CD4-positive, alpha-beta T cell treated with Interleukin-1 beta for 1 hour (primary cell): Measurements from ENCODE around the gene PRR13.
"Not testable (repeated sequence)": the region's sequence is repeated elsewhere in the genome, so short reads cannot be mapped to it uniquely, and the experiment has no call there.

Experiments
- DNase-seq, 2 donors: peaks; one replicate each; pipeline ENCODE4 v3.0.0-alpha.2; 2020 to 2022

The PRR13 gene

DNA sequence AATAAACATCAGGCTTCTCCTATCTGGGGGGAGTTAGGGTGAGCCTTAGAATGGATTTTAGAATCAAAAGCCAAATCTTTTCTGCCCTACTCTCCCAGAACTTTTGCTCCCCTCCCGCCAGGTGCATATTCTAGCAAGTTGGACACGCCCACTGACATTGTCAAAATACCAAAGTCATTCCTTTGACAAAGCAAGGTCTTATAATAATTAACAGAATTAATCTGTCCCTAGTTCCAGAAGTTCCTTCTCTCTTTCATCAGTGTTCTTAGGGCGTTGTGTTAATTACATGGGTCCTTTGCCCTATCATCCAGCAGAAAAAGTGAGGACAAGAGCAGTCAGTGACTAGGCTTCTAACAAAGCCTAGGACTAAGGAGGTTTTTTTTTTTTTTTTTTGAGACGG is 2.4 kb downstream of the PRR13 start:
- DNase-seq: no peak

DNA sequence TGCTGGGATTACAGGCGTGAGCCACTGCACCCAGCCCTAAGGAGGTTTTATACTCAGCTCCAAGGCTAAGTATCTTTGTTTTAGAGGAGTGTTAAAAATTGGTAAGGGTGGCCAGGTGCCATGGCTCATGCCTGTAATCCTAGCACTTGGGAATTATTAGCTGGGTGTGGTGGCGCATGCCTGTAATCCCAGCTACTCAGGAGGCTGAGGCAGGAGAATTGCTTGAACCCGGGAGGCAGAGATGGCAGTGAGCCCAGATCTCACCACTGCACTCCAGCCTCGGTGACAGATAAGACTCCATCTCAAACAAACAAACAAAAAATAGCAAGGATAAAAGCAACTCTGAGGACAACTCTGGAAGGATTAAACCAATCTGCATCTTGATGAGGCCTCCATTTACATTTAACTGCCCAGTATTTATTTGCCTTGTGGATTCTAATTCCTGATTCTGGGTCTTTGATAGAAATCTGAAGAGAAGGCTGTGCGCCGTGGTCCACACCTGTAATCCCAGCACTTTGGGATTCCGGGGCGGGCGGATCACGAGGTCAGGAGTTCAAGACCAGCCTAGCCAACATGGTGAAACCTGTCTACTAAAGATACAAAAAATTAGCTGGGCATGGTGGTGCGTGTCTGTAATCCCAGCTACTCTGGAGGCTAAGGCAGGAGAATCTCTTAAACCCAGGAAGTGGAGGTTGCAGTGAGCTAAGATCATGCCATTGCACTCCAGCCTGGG is 3.2 kb downstream of the PRR13 start:
- DNase-seq: not testable (repeated sequence)

DNA sequence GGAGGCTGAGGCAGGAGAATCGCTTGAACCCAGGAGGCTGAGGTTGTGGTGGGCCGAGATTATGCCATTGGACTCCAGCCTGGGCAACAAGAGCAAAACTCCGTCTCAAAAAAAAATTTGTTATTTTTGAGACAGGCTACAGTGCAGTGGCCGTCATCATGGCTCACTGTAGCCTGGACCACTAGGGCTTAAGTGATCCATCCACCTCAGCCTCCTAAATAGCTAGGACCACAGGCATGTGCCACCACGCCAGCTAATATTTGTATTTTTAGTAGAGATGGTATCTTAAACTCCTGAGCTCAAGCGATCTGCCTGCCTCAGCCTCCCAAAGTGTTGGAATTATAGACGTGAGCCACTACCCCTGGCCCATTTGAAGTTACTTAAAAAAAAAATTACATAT is 9.4 kb downstream of the PRR13 start:
- no peak for DNase-seq

DNA sequence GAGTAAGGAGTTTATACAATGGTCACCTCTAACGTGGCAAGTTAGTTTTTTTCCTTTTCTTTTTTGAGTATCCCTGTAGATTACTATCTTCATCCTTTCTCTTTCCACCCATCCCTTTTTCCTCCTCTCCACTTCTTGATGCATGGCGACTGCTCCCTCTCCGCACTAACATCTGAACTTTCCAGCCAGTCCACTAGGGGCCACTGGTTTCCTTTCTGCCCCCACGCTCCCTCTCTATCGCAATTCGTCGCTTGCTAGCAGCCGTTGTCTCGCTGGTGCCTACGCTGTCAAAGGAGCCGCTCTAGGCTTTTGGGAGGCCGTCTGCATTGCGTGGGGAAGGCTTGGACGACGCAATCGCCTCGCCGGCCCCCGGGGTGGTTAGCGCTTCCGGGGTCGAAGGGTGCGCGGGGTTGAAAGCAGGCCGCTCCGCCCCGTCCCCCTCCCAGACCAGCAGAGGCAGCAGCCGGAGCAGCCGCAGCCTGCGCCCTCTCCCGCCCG is 10.2 kb downstream of the PRR13 start, which contains the start of gene PCBP2:
Gene PCBP2, plus strand, starts transcription at position 442 of the 498 bp plus-strand sequence. CDS start 2,699 bp downstream, outside the sequence.
- peak; percentile 98 to 99 for DNase-seq

DNA sequence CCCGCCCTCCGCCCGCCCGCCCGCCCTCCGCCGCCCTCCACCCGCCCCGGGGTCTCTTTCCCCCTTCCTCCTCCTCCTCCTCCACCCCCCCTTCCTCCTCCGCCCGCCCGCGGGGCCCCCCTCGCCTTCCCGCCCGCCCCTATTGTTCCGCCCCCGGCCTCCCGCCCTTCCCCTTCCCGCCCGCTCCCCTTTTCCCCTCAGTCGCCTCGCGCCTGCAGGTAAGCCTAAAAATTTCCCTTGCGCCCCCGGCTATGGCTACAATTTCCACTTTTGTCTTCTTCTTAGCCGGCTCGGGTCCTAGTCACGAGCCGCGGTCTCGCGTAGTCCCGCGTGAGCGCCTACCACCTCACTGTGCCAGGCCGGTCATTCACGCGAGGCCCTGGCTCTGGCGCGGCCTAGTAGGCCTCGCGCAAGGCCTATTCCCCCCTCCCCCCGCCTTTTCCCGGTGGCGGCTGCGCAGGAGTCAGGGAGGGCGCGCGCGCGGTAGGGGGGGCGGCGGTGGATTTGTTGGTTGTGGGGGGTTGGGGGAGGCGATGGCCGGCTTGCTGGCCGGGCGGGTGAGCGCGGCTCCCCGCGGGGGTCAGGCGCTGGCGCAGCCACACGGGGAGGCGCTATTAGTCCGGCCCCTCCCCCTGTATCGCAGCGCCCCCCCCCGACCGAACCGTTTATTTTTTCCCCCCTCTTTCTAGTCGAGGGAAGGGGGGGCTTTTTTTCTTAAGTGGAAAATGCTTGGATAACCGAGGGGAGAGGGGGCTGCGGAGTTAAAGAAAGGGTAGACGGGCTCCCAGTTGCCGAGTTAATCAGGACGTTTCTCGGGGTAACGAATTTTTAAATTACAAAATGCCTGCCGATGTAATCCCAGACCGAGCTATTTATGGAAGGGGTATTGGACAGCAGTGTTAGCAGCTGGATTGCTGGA is 10.9 kb downstream of the PRR13 start:
- DNase-seq: peak; percentile 75 to 81

DNA sequence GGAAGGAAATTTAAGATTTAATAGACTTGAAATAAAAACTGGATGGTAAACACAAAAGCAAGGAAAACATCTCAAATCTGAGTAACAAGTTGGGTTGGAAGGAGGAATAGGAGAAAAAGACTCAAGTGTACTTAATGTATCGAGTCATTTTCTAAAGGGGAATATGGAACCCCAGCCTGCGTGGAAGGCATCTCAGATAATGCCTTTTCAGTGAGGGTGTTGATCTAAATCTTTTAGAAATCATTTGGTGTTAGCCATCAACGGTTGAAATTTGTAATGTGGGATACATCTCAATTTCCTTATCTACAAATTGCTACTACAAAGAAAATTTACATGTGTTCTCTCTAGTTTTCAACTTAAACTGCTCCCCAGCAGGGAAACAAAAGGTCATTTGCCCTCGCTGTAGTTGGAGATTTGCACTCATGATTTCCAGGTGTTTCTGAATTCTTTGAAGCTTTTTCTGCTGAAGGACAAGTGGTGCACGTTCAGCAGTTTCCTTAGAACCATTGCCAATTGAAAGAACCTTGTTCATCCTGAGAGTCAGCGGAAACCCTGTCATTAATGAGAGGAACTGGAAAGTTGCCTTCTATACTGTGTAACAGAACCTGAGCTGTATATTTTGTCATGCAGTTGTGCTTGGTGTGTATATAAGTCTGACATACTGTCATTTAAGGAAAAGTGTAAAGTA is 12.6 kb downstream of the PRR13 start:
- DNase-seq: no peak

DNA sequence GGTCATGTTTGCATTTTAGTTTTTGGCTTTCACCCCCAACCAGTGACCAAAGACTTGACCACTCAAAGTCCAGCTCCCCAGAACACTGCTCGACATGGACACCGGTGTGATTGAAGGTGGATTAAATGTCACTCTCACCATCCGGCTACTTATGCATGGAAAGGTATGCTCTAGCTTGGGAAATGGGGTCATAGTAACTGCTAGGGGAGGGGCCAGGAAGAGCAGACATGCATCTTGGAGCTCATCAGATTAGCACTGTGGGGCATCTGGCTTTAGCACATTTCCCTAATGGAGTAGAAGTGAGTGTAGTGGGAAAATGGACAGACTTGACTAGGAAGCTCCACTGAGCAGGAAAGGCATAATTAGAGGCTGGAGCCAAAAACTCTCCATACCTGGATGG is 13.2 kb downstream of the PRR13 start:
- DNase-seq: no peak

DNA sequence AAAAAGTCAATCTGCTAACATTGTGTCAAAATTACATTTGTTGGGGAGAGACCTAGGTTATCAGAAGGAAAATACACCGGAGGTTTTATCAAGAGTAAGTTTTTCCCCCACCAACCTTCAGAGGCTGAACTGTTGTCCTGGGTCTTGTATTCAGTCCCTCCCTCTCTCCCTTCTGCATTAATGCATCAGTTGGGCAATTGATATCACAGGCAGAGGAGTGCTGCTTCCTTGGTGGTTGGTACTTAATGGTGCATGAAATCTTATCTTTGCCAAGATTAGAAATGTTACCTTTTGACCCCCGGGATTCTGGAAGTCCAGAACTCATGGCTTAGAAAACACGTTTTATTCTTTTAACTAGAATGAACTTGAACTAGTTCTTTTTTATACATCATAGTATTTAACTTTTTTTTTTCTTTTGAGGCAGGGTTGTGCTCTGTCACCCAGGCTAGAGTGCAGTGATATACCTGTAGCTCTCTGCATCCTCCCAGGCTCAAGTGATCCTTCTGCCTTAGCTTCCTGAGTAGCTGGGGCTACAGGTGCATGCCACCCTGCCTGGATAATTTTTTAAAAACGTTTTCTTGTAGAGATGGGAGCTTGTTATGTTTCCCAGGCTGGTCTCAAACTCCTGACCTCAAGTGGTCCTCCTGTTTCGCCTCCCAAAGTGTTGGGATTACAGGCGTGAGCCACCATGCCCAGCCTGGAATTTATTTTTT is 15.3 kb downstream of the PRR13 start:
- no peak for DNase-seq

DNA sequence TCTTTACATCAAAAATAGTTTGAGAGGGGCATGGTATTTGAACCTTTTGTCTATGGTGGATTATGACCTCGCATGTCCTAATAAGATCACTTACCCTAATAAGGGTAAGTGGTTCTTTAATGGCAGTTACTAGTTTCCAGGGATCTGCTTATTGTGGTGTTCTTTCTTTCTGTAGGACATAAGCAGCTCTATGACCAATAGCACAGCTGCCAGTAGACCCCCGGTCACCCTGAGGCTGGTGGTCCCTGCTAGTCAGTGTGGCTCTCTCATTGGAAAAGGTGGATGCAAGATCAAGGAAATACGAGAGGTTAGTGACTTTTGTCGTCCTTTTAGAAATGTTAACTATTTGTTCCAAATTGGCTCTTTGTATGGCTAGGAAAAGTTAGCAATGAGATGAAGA is 17.6 kb downstream of the PRR13 start:
- no peak for DNase-seq

DNA sequence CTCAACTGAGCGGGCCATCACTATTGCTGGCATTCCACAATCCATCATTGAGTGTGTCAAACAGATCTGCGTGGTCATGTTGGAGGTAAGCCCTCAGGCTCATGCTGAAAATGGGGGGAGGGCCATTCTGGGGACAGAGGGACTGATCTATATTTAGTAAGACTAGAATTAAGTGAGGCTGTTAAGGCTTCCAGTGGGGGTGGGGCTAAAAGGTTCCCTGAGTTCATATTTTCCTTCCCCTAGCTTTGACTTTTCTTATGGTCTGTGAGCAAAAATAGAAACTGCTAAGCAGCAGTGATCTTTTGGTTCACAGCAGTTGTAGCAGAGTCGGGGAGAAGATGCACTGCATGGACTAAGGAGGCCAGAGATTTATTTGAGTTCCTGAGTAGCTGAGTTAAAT is 19.5 kb downstream of the PRR13 start:
- DNase-seq: no peak

DNA sequence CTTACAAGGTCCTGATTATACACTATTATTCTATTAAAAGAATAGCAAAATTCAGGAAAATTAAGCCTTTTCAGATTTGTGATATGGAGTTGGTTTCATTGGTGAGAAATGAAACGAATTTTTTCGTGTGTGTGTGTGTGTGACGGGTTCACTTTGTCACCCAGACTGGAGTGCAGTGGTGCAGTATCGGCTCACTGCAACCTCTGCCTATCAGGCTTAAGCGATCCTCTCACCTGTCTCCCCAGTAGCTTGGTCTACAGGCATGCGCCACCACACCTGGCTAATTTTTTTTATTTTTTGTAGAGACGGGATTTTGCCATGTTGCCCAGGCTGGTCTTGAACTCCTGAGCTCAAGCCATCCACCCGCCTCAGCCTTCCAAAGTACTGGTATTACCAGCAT is 20.1 kb downstream of the PRR13 start:
- DNase-seq: no peak

DNA sequence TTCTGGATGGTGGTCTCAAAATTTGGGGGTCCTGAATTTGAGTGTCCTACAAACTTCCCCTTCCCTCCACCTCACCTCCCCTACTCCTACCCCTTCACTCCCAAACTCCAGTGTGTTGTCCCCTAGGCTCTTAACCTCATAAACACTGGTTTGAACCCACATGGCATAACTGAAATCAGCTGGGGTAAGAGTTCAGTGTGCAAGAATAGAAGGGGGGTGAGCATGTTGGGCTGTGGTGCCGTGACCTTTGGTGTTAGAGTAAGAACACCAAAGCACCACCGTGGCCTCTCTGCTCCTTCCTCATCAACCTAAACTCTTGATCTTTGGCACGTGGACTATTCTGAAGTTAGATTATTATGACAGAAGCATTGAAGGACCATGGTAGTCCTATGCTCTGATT is 21.4 kb downstream of the PRR13 start:
- DNase-seq: no peak

DNA sequence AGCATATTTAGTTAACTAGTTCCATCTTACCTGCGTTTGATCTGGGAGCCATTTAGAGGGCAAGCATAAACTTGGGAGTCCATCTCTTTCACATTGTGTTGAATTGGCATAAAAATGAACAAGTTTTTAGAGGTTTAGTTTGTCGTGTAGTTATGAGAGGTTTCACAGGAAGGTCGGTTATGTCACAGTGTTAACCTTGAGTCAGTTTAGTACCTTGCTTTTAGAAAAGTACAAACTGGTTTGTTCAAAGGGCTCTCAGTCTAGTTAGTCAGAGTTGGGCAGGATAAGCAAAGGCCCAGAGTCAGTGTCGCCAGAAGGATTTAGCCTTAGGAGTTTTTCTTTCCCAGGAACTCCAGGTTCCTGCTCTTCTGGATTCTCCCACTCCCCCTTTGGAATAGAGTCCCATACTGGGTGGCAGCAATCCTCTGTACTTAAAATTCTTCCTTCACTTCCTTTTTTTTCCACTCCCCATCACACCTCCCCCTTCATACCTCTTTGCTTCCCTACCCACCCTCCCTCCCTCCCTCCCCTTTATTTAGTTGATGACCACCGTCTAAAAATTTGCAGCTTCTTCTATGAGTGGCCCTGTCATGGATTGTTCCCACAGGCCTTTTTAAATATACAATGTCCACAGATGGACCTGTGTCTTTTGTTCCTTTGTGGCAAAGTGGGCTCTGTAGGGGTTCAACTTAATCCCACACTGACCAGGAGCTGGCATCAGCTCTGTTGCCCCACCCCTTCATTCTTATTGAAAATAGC is 22.4 kb downstream of the PRR13 start:
- no peak for DNase-seq

DNA sequence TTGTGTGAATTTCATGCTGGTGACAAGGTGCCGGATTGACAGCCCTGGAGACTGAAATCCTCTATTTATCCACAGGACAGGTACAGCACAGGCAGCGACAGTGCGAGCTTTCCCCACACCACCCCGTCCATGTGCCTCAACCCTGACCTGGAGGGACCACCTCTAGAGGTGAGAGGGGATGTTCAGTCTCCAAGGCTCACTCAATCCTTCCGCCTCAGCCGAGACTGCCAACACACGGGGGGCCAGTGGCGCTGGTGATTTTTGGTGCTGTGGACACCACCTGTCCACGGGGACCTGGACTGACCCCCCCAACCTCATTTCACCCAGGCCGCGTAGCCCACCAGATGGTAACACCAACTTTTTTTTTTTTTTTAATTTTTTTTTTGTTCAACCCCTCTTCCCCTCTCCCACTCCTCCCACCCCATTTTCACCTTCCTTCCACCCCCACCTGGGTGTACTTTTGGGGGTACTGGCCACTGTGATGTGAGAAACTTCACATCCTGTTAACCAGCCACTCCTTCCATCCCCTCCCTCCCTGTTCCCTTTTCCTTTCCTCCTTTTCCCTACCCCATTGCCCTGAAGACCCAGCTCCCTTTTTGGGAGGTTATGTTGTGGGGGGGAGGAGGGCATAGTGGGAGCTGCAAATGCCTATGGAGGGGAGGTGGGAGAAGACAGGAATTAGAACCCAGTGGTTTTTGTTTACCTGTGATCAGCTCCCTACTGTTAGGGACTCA is 23.3 kb downstream of the PRR13 start:
- DNase-seq: no peak

DNA sequence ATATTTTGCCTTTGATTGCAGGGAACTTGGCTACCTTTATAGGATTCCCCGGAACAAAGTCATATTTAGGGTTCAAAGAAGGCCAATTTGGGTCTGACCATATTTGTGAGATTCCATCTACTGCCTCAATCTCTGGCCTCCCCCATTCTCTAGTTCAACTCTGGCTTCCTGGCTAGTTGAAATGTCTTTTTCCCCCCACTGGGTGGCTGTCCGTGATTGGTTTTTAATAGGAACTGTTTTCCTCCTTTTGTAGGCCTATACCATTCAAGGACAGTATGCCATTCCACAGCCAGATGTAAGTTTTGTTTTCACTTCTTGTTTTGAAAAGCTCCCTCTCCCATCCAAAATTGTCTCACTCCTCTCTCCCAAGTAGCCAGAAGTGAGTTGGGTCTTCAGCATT is 24.1 kb downstream of the PRR13 start:
- no peak for DNase-seq

DNA sequence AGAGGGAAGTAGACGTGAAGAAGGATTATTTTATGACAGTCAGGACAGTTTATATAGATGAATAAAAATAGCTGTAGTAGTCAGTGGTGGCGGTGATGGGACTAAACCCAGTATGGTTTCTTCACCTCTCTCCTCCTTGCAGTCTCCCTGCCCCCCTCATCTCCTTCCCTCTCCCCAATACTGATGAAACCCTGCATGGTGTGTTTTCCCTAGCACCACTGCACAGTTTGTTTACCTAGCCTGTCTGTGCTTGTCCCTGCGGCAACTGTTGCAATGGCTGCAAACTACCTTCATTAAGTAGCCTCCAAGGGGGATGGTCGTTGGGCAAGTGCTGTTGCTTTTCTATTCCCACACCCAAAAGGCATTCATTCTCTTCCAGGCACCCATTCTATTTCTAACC is 25.1 kb downstream of the PRR13 start:
- no peak for DNase-seq

DNA sequence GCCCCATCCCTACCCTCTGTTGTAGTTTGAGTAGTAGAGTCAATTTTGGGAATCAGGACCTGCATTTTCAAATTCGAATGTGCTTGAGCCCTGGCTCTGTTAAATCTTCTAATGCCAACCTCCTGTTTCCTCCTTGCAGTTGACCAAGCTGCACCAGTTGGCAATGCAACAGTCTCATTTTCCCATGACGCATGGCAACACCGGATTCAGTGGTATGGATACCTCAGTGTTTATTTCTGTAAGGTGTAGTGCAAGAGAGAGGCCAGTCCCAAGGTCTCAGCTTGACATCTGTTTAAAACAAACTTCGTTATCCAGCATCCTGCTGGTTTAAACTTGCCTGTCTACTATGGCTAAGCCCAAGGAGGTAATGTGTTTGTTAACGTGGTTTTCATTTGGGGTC is 25.5 kb downstream of the PRR13 start:
- DNase-seq: no peak

DNA sequence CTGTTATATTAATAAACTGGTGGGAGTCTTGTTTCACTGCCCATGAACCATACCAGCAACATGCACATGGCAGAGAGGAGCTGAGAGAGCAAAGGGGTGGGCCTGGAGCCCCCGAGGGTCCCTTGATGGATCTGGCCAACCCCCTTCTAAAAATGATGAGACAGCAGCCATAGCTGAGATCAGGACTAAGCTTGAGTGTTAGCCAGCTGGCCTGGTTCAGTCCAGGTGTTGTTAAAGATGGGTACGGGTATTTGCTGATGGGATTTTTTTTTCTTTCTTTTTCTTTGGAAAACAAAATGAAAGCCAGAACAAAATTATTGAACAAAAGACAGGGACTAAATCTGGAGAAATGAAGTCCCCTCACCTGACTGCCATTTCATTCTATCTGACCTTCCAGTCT is 26.3 kb downstream of the PRR13 start:
- no peak for DNase-seq

DNA sequence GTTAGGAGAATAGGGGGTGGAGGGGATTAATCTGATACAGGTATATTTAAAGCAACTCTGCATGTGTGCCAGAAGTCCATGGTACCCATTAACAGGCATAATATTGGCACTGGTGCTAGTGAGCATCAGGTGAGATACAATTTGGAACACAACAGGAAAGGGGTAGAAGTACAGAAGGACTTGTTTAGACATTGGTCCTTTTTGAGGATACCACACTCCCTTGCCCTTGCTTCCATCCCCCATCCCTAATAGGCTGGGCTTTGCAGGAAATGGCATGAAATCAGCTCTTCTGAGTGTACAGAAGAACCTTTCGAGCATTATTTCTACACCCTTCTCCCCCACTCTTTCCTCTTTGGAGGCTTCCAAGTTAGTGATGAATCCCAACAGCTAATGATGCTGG is 26.7 kb downstream of the PRR13 start:
- no peak for DNase-seq

DNA sequence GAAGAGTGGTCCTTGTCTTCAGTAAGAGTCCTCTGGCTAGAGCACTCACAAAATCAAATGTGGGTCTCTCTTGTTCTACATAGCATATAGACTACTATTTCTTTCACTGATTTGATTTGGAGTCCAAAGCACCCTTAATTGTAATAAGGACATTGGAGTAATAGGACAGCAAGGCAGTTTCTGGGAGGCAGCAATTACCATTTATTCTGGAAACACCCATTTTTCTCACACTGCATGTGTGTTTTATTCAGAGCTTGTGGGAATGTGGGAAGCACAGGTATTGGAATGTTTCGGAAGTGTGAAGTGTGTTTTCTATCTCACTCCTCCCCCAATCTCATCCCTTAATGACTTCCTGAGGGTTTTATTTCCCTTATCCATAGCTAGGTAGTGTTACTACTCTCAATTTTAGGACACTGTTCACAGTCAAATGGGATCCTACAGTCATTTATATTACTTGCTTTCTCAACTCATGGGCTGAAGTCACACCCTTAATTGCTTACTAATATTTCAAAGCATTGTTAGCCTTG is 30.6 kb downstream of the PRR13 start:
- no peak for DNase-seq

DNA sequence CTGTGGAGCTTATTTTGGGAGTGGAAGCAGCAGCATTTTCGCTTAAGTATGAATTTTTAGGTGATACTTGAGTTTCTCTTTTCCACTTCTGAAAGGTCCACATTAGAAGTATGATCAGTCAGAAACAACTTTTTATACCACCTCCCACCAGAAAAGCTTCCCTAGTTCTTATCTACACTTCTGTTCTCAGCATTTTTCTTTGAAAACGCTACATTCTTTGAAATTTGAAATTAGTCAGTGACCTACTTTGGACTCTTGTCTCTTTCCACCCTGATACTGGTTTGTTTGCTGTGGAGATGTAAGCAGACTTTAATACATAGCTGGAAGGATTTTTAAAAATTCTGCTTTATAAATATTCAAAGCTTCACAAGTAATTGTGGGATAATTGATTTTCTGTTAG is 32.5 kb downstream of the PRR13 start:
- no peak for DNase-seq
